ENCODE results near the gene DUSP1.
"Not testable (repeated sequence)": the region's sequence is repeated elsewhere in the genome, so short reads cannot be mapped to it uniquely, and the experiment has no call there.

Gene DUSP1

GRCh38 chr5:172817664-172818063 lies 46.7 kb upstream of the DUSP1 start:
- Histone ChIP-seq H3K4me1 (ENCODE audit: insufficient read depth, poor library complexity, severe bottlenecking) (peaks cover 23% of the 10 kb centered on the region), H3K36me3 (ENCODE audit: low read depth) (no peaks in the 10 kb centered on the region), H3K27me3 (ENCODE audit: insufficient read depth, poor library complexity, severe bottlenecking) (no peaks in the 10 kb centered on the region), H3K9me3 (ENCODE audit: severe bottlenecking) (no peaks in the 10 kb centered on the region), H3K27ac (ENCODE audit: poor library complexity, severe bottlenecking) (peak overlapping the region; percentile 34), H3K4me3 (ENCODE audit: severe bottlenecking) (no peak overlapping the region)
- no peak for TF ChIP-seq CTCF (IDR thresholded peaks at IDR 0.05; ENCODE audit: poor library complexity, severe bottlenecking)
- no peak for DNase-seq (ENCODE audit: low spot score)
- ATAC-seq (ENCODE audit: low read depth): no peak

- DNase-seq (ENCODE audit: low spot score): no peak
- H3K27me3 ChIP-seq (ENCODE audit: insufficient read depth, poor library complexity, severe bottlenecking): no peaks in the 10 kb centered on the region
- H3K4me3 ChIP-seq (ENCODE audit: severe bottlenecking): no peak overlapping the region
- ATAC-seq (ENCODE audit: low read depth): peak; percentile 91
- no peaks in the 10 kb centered on the region for H3K36me3 ChIP-seq (ENCODE audit: low read depth)
- H3K4me1 ChIP-seq (ENCODE audit: insufficient read depth, poor library complexity, severe bottlenecking): peaks cover 23% of the 10 kb centered on the region
- peak overlapping the region; percentile 34 for H3K27ac ChIP-seq (ENCODE audit: poor library complexity, severe bottlenecking)
- H3K9me3 ChIP-seq (ENCODE audit: severe bottlenecking): no peaks in the 10 kb centered on the region
- TF ChIP-seq CTCF (IDR thresholded peaks at IDR 0.05; ENCODE audit: poor library complexity, severe bottlenecking): peak; percentile 24
These were observed 46.0 kb upstream of the DUSP1 start for GRCh38 chr5:172816925-172817562.

GRCh38 chr5:172815631-172816030 lies 44.6 kb upstream of the DUSP1 start:
- TF ChIP-seq CTCF (IDR thresholded peaks at IDR 0.05; ENCODE audit: poor library complexity, severe bottlenecking): no peak
- no peak overlapping the region for H3K4me3 ChIP-seq (ENCODE audit: severe bottlenecking)
- H3K4me1 ChIP-seq (ENCODE audit: insufficient read depth, poor library complexity, severe bottlenecking): peaks cover 23% of the 10 kb centered on the region
- no peaks in the 10 kb centered on the region for H3K27me3 ChIP-seq (ENCODE audit: insufficient read depth, poor library complexity, severe bottlenecking)
- H3K27ac ChIP-seq (ENCODE audit: poor library complexity, severe bottlenecking): no peak overlapping the region
- ATAC-seq (ENCODE audit: low read depth) (no peak), DNase-seq (ENCODE audit: low spot score) (no peak)
- no peaks in the 10 kb centered on the region for H3K36me3 ChIP-seq (ENCODE audit: low read depth)
- no peaks in the 10 kb centered on the region for H3K9me3 ChIP-seq (ENCODE audit: severe bottlenecking)

- not testable (repeated sequence) for ATAC-seq (ENCODE audit: low read depth); H3K9me3 ChIP-seq (ENCODE audit: severe bottlenecking); H3K27me3 ChIP-seq (ENCODE audit: insufficient read depth, poor library complexity, severe bottlenecking); DNase-seq (ENCODE audit: low spot score); H3K27ac ChIP-seq (ENCODE audit: poor library complexity, severe bottlenecking); H3K36me3 ChIP-seq (ENCODE audit: low read depth); H3K4me3 ChIP-seq (ENCODE audit: severe bottlenecking)
- peaks cover 19% of the 10 kb centered on the region for H3K4me1 ChIP-seq (ENCODE audit: insufficient read depth, poor library complexity, severe bottlenecking)
These were observed 40.0 kb upstream of the DUSP1 start for GRCh38 chr5:172810996-172811395.

GRCh38 chr5:172809774-172810173 lies 38.8 kb upstream of the DUSP1 start:
- no peak overlapping the region for H3K27ac ChIP-seq (ENCODE audit: poor library complexity, severe bottlenecking)
- DNase-seq (ENCODE audit: low spot score) (no peak), ATAC-seq (ENCODE audit: low read depth) (no peak)
- no peak overlapping the region for H3K4me3 ChIP-seq (ENCODE audit: severe bottlenecking)
- TF ChIP-seq CTCF (IDR thresholded peaks at IDR 0.05; ENCODE audit: poor library complexity, severe bottlenecking): no peak
- peaks cover 19% of the 10 kb centered on the region for H3K4me1 ChIP-seq (ENCODE audit: insufficient read depth, poor library complexity, severe bottlenecking)
- H3K36me3 ChIP-seq (ENCODE audit: low read depth): no peaks in the 10 kb centered on the region
- no peaks in the 10 kb centered on the region for H3K27me3 ChIP-seq (ENCODE audit: insufficient read depth, poor library complexity, severe bottlenecking)
- peaks cover 5% of the 10 kb centered on the region for H3K9me3 ChIP-seq (ENCODE audit: severe bottlenecking)
